OCI-LY7 (cell line): ENCODE measurements around the gene TAGLN. TPM values are rescaled to one million over a fixed set of nuclear protein-coding genes. Genes with fewer than 3 reads are reported as not detected.
A peak's percentile ranks its signal among the peaks of the same experiment; 100 is the strongest.

Experiments used
- BruUV-seq: library from RNA; stranded (reverse); fragments of 400-500 nt; replicated peaks from 2 replicates; lab custom pipeline; 2021; lab: Mats Ljungman, UMichigan
- CTCF ChIA-PET: fragments of 300-600 bp; sonication (Branson Sonifier 250); formaldehyde crosslinking; loops from one replicate; lab custom pipeline; 2022; ENCODE audit warnings: antibody characterized with exemption; ENCODE audit not compliant: unreplicated experiment; lab: Charles Lee
- POLR2A ChIA-PET: fragments of 300-600 bp; sonication (Branson Sonifier 250); formaldehyde crosslinking; loops from one replicate; lab custom pipeline; 2022; ENCODE audit warnings: antibody characterized with exemption; lab: Charles Lee
- DNase-seq: peaks from one replicate; pipeline ENCODE4 v3.0.0-alpha.2; 2015; ENCODE audit warnings: low spot score
- H2AFZ ChIP-seq: fragments of 200-600 bp; sonication (generic), shearing (Covaris generic); 2 replicates; pipeline ENCODE4 v1.6.1; 2014; ENCODE audit warnings: mild to moderate bottlenecking, antibody characterized with exemption, low read length, moderate library complexity
- H3K27ac ChIP-seq: fragments of 200-600 bp; sonication (generic); 2 replicates; pipeline ENCODE4 v1.5.1; 2014; ENCODE audit warnings: mixed run types, low read depth, mild to moderate bottlenecking, moderate library complexity, low read length, inconsistent platforms; ENCODE audit not compliant: poor library complexity, severe bottlenecking
- H3K36me3 ChIP-seq: fragments of 200-600 bp; sonication (generic); 2 replicates; pipeline ENCODE4 v1.6.1; 2014; ENCODE audit warnings: mild to moderate bottlenecking, antibody characterized with exemption, low read length, moderate library complexity, mixed read lengths; ENCODE audit not compliant: insufficient read depth
- H3K4me1 ChIP-seq: fragments of 200-600 bp; sonication (generic); 2 replicates; pipeline ENCODE4 v1.5.1; 2014; ENCODE audit warnings: mild to moderate bottlenecking, low read length; ENCODE audit not compliant: insufficient read depth, poor library complexity, severe bottlenecking
- H3K4me2 ChIP-seq: fragments of 200-600 bp; sonication (generic); 2 replicates; pipeline ENCODE4 v1.6.1; 2014; ENCODE audit warnings: mild to moderate bottlenecking, low read length
- H3K4me3 ChIP-seq: fragments of 200-600 bp; sonication (generic); 2 replicates; pipeline ENCODE4 v1.5.1; 2014; ENCODE audit warnings: mild to moderate bottlenecking, low read depth, low read length; ENCODE audit not compliant: poor library complexity, severe bottlenecking
- H3K79me2 ChIP-seq: fragments of 200-600 bp; sonication (generic); 2 replicates; pipeline ENCODE4 v1.6.1; 2016; ENCODE audit warnings: low read depth, mild to moderate bottlenecking, low read length, moderate library complexity, mixed read lengths; ENCODE audit not compliant: insufficient read depth
- H3K9me2 ChIP-seq: fragments of 200-600 bp; sonication (generic); 2 replicates; pipeline ENCODE4 v1.6.1; 2016; ENCODE audit warnings: mild to moderate bottlenecking, low read length, mixed read lengths; ENCODE audit not compliant: insufficient read depth
- H3K9me3 ChIP-seq: fragments of 200-600 bp; sonication (generic); 2 replicates; pipeline ENCODE4 v1.6.1; 2014; ENCODE audit warnings: mild to moderate bottlenecking, mixed run types, low read length, mixed read lengths
- H4K20me1 ChIP-seq: fragments of 200-600 bp; sonication (generic); 2 replicates; pipeline ENCODE4 v1.6.1; 2014; ENCODE audit warnings: mild to moderate bottlenecking, antibody characterized with exemption, low read length, moderate library complexity, mixed read lengths; ENCODE audit not compliant: insufficient read depth
- EZH2phosphoT487 ChIP-seq: fragments of 200-600 bp; sonication (generic); IDR thresholded peaks from 2 replicates; pipeline ENCODE4 v1.6.1; 2018; ENCODE audit warnings: low read depth, borderline replicate concordance, mild to moderate bottlenecking, mixed run types, antibody characterized with exemption, low read length, moderate library complexity, mixed read lengths
- intact Hi-C: fragments of 100-400 bp; cut with micrococcal nuclease; formaldehyde crosslinking; loops from one replicate; pipeline ENCODE4 v1.10.0; 2022; ENCODE audit not compliant: unreplicated experiment
- total RNA-seq, 2 experiments: library from RNA; depleted of rRNA in 1 of 2; stranded (reverse); fragments of >200 nt in 1 of 2; shearing (Covaris generic) in 1 of 2; gene quantifications; 2 replicates each; pipeline ENCODE4 v1.2.3, GENCODE V29; 2014 to 2022
- TF ChIP-seq, protein P1 (sequence below): fragments of 200-600 bp; sonication (generic); conservative IDR thresholded peaks from 2 replicates; pipeline ENCODE4 v1.5.1; 2014; ENCODE audit warnings: mild to moderate bottlenecking, antibody characterized with exemption, low read length, moderate library complexity, mixed read lengths

TAGLN gene
- total RNA-seq, 2 experiments from 2014 or later, result 5.4 to 7.4 TPM

DNA sequence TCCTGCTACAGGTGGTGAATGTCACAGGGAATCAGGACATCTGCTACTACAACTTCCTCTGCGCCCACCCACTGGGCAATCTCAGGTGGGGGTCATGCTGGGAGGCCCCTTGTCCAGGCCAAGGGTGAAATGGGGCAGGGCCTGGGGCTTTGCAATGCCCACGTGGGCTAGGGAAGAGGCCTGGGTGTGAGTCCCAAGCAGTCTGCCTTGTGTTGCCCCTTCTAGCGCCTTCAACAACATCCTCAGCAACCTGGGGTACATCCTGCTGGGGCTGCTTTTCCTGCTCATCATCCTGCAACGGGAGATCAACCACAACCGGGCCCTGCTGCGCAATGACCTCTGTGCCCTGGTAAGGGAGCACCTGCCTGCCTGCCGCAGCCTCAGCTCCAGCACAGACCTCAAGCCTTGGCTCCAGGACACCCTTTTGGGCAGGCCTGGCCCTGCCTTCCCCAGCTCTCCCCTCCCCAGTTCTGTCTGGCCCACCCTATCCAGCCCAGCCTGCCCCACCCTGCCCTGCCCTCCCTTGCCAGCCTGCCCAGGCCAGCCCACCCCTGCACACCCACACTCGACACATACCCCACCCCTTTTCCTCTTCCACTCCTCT, 9.1 kb upstream of the TAGLN start:
- H3K4me2 ChIP-seq, result peak overlapping the region; percentile 56
- intact Hi-C loops, result no loop called here
- peak overlapping the region; percentile 44 for H3K27ac ChIP-seq
- H4K20me1 ChIP-seq, result no peaks in the 10 kb centered on the region
- H3K9me3 ChIP-seq, result no peaks in the 10 kb centered on the region
- DNase-seq, result peak; percentile 23
- ChIA-PET CTCF (no interaction called here), POLR2A (no interaction called here)
- TF ChIP-seq EZH2phosphoT487, result no peak
- TF ChIP-seq, protein P1, sequence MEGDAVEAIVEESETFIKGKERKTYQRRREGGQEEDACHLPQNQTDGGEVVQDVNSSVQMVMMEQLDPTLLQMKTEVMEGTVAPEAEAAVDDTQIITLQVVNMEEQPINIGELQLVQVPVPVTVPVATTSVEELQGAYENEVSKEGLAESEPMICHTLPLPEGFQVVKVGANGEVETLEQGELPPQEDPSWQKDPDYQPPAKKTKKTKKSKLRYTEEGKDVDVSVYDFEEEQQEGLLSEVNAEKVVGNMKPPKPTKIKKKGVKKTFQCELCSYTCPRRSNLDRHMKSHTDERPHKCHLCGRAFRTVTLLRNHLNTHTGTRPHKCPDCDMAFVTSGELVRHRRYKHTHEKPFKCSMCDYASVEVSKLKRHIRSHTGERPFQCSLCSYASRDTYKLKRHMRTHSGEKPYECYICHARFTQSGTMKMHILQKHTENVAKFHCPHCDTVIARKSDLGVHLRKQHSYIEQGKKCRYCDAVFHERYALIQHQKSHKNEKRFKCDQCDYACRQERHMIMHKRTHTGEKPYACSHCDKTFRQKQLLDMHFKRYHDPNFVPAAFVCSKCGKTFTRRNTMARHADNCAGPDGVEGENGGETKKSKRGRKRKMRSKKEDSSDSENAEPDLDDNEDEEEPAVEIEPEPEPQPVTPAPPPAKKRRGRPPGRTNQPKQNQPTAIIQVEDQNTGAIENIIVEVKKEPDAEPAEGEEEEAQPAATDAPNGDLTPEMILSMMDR, result no peak
- no TSS peak for BruUV-seq
- no peaks in the 10 kb centered on the region for H3K79me2 ChIP-seq
- H3K4me1 ChIP-seq, result peaks cover 37% of the 10 kb centered on the region
- H3K4me3 ChIP-seq, result peak overlapping the region; percentile 7
- no peaks in the 10 kb centered on the region for H3K9me2 ChIP-seq
- peaks cover 35% of the 10 kb centered on the region; the same call in 1 of the 2 replicates for H3K36me3 ChIP-seq
- peak overlapping the region; percentile 54; the same call in 1 of the 2 replicates for H2AFZ ChIP-seq

DNA sequence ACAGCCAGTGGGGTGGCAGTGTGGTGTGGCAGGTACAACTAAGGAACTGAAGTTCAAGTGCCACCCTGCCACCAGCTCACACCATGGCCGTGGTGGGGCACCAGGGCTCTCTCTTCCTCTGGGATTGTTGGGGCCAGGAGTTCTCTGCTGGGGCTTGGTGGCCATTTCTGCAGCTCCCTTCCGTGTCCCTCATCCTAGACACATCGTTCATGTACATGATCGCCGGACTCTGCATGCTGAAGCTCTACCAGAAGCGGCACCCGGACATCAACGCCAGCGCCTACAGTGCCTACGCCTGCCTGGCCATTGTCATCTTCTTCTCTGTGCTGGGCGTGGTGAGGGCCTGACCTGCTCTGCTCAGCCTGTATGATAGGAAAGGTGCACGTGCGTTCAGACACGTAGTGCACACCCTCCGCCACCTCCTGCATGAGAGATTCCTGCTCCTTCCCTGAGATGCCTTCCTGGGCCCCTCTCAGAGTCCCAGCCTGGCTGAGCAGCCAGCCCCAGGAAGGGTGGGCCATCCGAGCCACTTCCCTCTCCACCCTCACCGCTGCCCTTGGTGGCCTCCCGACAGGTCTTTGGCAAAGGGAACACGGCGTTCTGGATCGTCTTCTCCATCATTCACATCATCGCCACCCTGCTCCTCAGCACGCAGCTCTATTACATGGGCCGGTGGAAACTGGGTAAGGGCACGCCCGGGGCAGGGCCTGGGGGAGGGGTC, 7.3 kb upstream of the TAGLN start:
- no peaks in the 10 kb centered on the region for H3K79me2 ChIP-seq
- peaks cover 20% of the 10 kb centered on the region for H3K4me1 ChIP-seq
- no peak overlapping the region for H3K4me3 ChIP-seq
- H3K9me2 ChIP-seq, result no peaks in the 10 kb centered on the region
- peaks cover 35% of the 10 kb centered on the region; the same call in 1 of the 2 replicates for H3K36me3 ChIP-seq
- no peak for DNase-seq
- no peak overlapping the region for H2AFZ ChIP-seq
- no peak for TF ChIP-seq EZH2phosphoT487
- TF ChIP-seq, protein P1, result no peak
- no peaks in the 10 kb centered on the region for H3K9me3 ChIP-seq
- ChIA-PET CTCF (no interaction called here), POLR2A (interaction anchor here (0.6 to 1.2 kb wide), 2 partner anchors 12 to 43 kb away, joined by 4 to 5 read pairs; no protein-coding TSS in a partner anchor)
- no peak overlapping the region for H3K4me2 ChIP-seq
- no peaks in the 10 kb centered on the region for H4K20me1 ChIP-seq
- BruUV-seq, result no TSS peak
- H3K27ac ChIP-seq, result no peak overlapping the region
- intact Hi-C loops, result no loop called here
